GM12878 (cell line): Measurements from ENCODE around the gene KLK6. TPM values are rescaled to one million over a fixed set of nuclear protein-coding genes. Genes with fewer than 3 reads are reported as not detected.

ENCODE experiments used
- ATAC-seq: fragments of 200-7000 bp; cut with Tn5 transposase; 3 replicates; pipeline ENCODE4 v1.9.1; 2020; ENCODE audit warnings: mild to moderate bottlenecking, moderate library complexity
- BruUV-seq: library from RNA; stranded (reverse); fragments of 400-500 nt; replicated peaks from 2 replicates; lab custom pipeline; 2021; lab: Mats Ljungman, UMichigan
- CTCF ChIA-PET: fragments of 300-600 bp; sonication (Branson Sonifier 250); formaldehyde crosslinking; extraction: SDS; loops from one replicate; lab custom pipeline; 2021; ENCODE audit warnings: inconsistent platforms; lab: Yijun Ruan, JAX
- POLR2A ChIA-PET: fragments of 350-600 bp; formaldehyde crosslinking; extraction: SDS; loops from one replicate; lab custom pipeline; 2021; ENCODE audit warnings: inconsistent platforms; lab: Charles Lee
- RAD21 ChIA-PET: fragments of 300-600 bp; sonication (Branson Sonifier 250); formaldehyde crosslinking; loops from one replicate; lab custom pipeline; 2023; ENCODE audit warnings: antibody characterized with exemption; ENCODE audit not compliant: unreplicated experiment; lab: Charles Lee
- SMC1A ChIA-PET: fragments of 300-600 bp; sonication (Branson Sonifier 250); formaldehyde crosslinking; loops from one replicate; lab custom pipeline; 2023; ENCODE audit not compliant: unreplicated experiment, uncharacterized antibody; lab: Charles Lee
- DNase-seq: peaks from one replicate; pipeline ENCODE4 v3.0.0-alpha.2; 2011; ENCODE audit warnings: low read depth, low spot score
- FAIRE-seq: peaks from 3 replicates; lab custom pipeline; 2011; peaks lifted over from hg19 to GRCh38; lab: Jason Lieb, UNC
- H2AFZ ChIP-seq: 2 replicates; pipeline ENCODE4 v1.6.0; 2011; ENCODE audit warnings: low read depth, low read length, control low read depth; ENCODE audit not compliant: control insufficient read depth
- H3K27ac ChIP-seq: 2 replicates; pipeline ENCODE4 v1.5.1; 2011; ENCODE audit warnings: control low read depth; ENCODE audit not compliant: control insufficient read depth, insufficient read depth
- H3K27me3 ChIP-seq, 2 experiments: replicated peaks in 1 of 2; 2 replicates each; pipeline versions ENCODE4 v1.6.0 to v1.6.1; 2011; ENCODE audit warnings: low read length in 1 of 2; ENCODE audit not compliant: control insufficient read depth in 2 of 2, insufficient read depth in 2 of 2
- H3K36me3 ChIP-seq, 2 experiments: 2 replicates each; pipeline ENCODE4 v1.5.1; 2011; ENCODE audit warnings: low read length in 1 of 2; ENCODE audit not compliant: control insufficient read depth in 2 of 2, insufficient read depth in 2 of 2
- H3K4me1 ChIP-seq: 2 replicates; pipeline ENCODE4 v1.6.1; 2011; ENCODE audit warnings: mild to moderate bottlenecking, low read length, moderate library complexity, mixed read lengths; ENCODE audit not compliant: control insufficient read depth, insufficient read depth
- H3K4me2 ChIP-seq: 2 replicates; pipeline ENCODE4 v1.6.0; 2011; ENCODE audit warnings: control low read depth; ENCODE audit not compliant: control insufficient read depth, insufficient read depth
- H3K4me3 ChIP-seq: fragments of 200-600 bp; sonication (generic); 2 replicates; pipeline ENCODE4 v1.5.1; 2016
- H3K79me2 ChIP-seq: 2 replicates; pipeline ENCODE4 v1.6.0; 2011; ENCODE audit warnings: low read length; ENCODE audit not compliant: control insufficient read depth, insufficient read depth
- H3K9ac ChIP-seq: 2 replicates; pipeline ENCODE4 v1.8.0; 2011; ENCODE audit warnings: low read length, control low read depth, mixed read lengths; ENCODE audit not compliant: control insufficient read depth, insufficient read depth
- H3K9me3 ChIP-seq: replicated peaks from 3 replicates; pipeline ENCODE4 v1.5.1; 2011; ENCODE audit warnings: mild to moderate bottlenecking, low read length; ENCODE audit not compliant: control insufficient read depth, insufficient read depth
- H4K20me1 ChIP-seq: 2 replicates; pipeline ENCODE4 v1.6.0; 2011; ENCODE audit not compliant: control insufficient read depth, insufficient read depth
- BMI1 ChIP-seq: fragments of 450-650 bp; IDR thresholded peaks from 2 replicates; pipeline ENCODE4 v1.6.1; 2016; ENCODE audit warnings: mild to moderate bottlenecking, moderate library complexity, borderline replicate concordance
- CREM ChIP-seq: IDR thresholded peaks from 2 replicates; pipeline ENCODE4 v1.6.1; 2014; ENCODE audit warnings: antibody characterized with exemption, low read depth
- E2F8 ChIP-seq: fragments of 450-650 bp; IDR thresholded peaks from 2 replicates; pipeline ENCODE4 v1.6.1; 2018; ENCODE audit warnings: mild to moderate bottlenecking, low read depth, moderate library complexity; ENCODE audit not compliant: partially characterized antibody
- ETV6 ChIP-seq, 2 experiments: fragments of 450-650 bp in 1 of 2; IDR thresholded peaks in 1 of 2; conservative IDR thresholded peaks in 1 of 2; 2 replicates each; pipeline ENCODE4 v1.6.1; 2014; ENCODE audit warnings: antibody characterized with exemption in 1 of 2, borderline replicate concordance in 1 of 2, low read depth in 1 of 2, mild to moderate bottlenecking in 1 of 2, moderate library complexity in 1 of 2
- EZH2 ChIP-seq: IDR thresholded peaks from 2 replicates; pipeline ENCODE4 v1.6.1; 2012; ENCODE audit warnings: low read depth, mild to moderate bottlenecking, control low read depth, inconsistent platforms, low read length, borderline replicate concordance; ENCODE audit not compliant: control insufficient read depth
- MEF2B ChIP-seq: fragments of 450-650 bp; IDR thresholded peaks from 2 replicates; pipeline ENCODE4 v1.6.1; 2018; ENCODE audit warnings: mild to moderate bottlenecking, moderate library complexity; ENCODE audit not compliant: partially characterized antibody, poor library complexity, severe bottlenecking
- MTA3 ChIP-seq: IDR thresholded peaks from 2 replicates; pipeline ENCODE4 v1.6.1; 2012; ENCODE audit warnings: low read length, inconsistent platforms, borderline replicate concordance
- MYB ChIP-seq: fragments of 150-350 bp; IDR thresholded peaks from 2 replicates; pipeline ENCODE4 v1.6.1; 2014; ENCODE audit warnings: mild to moderate bottlenecking, low read depth, low read length, borderline replicate concordance
- NFIC ChIP-seq: IDR thresholded peaks from 2 replicates; pipeline ENCODE4 v1.6.1; 2012; ENCODE audit warnings: low read depth, mild to moderate bottlenecking, inconsistent platforms, low read length, moderate library complexity
- NR2F1 ChIP-seq: fragments of 450-650 bp; conservative IDR thresholded peaks from 2 replicates; pipeline ENCODE4 v1.6.1; 2017; ENCODE audit warnings: mild to moderate bottlenecking
- PAX8 ChIP-seq: fragments of 450-650 bp; IDR thresholded peaks from 2 replicates; pipeline ENCODE4 v1.6.1; 2017; ENCODE audit warnings: mild to moderate bottlenecking, moderate library complexity
- RAD51 ChIP-seq: fragments of 450-650 bp; IDR thresholded peaks from 2 replicates; pipeline ENCODE4 v1.6.1; 2016; ENCODE audit warnings: moderate library complexity, mild to moderate bottlenecking, inconsistent platforms
- RBBP5 ChIP-seq: fragments of 200-600 bp; sonication (generic); conservative IDR thresholded peaks from 2 replicates; pipeline ENCODE4 v1.6.1; 2016
- WGBS: methylation state at CpG from one replicate; pipeline ENCODE4 v1.1.6; 2016; ENCODE audit warnings: low lambda C conversion rate; ENCODE audit not compliant: insufficient replicate concordance, insufficient coverage; ENCODE audit errors: missing lambda C conversion rate; 5-methylcytosine and 5-hydroxymethylcytosine counted together
- in situ Hi-C: fragments of 300-500 bp; cut with MboI; formaldehyde crosslinking; loops from 9 replicates; pipeline ENCODE4 v1.14.3; 2018; ENCODE audit warnings: mixed read lengths
- intact Hi-C: fragments of 100-400 bp; cut with micrococcal nuclease; formaldehyde crosslinking; loops from one replicate; pipeline ENCODE4 v1.14.2; 2022; ENCODE audit not compliant: unreplicated experiment
- polyA plus RNA-seq, 11 experiments: library from polyadenylated mRNA; depleted of rRNA in 4 of 11; unstranded in 6 of 11; stranded (reverse) in 5 of 11; fragments of >200 nt; fragmentation: Nextera tagmentation in 4 of 11; fragmentation: Illumina TruSeq in 1 of 11; extraction: Ambion mirVana in 4 of 11; extraction: Trizol in 1 of 11; gene quantifications; 1 replicate in 1 of 11; 2 replicates in 10 of 11; pipeline versions ENCODE4 v1.2.1 to v1.2.3, GENCODE V29; 2011 to 2016; ENCODE audit warnings: inconsistent platforms in 2 of 11, missing spikeins in 2 of 11, low read depth in 1 of 11
- total RNA-seq, 4 experiments: library from RNA; depleted of rRNA in 3 of 4; stranded (reverse); fragments of >200 nt in 3 of 4; fragmentation: Illumina TruSeq in 1 of 4; extraction: Trizol in 1 of 4; gene quantifications; 2 replicates each; pipeline versions ENCODE4 v1.2.1 to v1.2.3, GENCODE V29; 2013 to 2021
- TF ChIP-seq, protein P1 (sequence below): IDR thresholded peaks from 2 replicates; pipeline ENCODE4 v1.6.1; 2011; ENCODE audit warnings: borderline replicate concordance, low read depth, mild to moderate bottlenecking, moderate library complexity, low read length; ENCODE audit not compliant: insufficient read depth, poor library complexity, severe bottlenecking

The KLK6 gene
- total and polyA plus RNA-seq, 10 of the 15 experiments (the other 5 are each of a cell fraction or from before 2014, with no cell fraction given), result not detected

DNA sequence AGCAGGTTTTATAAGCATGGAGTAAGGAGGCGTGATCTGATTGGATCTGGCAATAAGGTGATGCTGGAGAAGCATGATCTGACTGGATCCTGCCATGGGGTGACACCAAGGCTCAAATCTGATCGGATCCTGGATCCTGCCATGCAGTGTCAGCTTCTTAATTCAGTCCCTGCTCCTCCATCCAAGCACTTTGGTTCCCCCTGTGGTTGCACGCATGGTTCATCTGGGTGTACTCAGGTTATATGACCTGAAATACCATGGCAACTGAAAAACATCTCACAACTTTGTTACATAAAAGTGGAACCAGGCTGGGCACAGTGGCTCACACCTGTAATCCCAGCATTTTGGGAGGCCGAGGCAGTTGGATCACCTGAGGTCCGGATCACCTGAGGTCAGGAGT, 40.6 kb downstream of the KLK6 start (continued):
- TF ChIP-seq ETV6 (conservative IDR thresholded peaks at IDR 0.05 in 1 of 2, IDR thresholded peaks at IDR 0.05 in 1 of 2; ENCODE audit: borderline replicate concordance in 1 of 2, low read depth in 1 of 2) (no peak), PAX8 (no peak), NR2F1 (no peak), MTA3 (no peak)

DNA sequence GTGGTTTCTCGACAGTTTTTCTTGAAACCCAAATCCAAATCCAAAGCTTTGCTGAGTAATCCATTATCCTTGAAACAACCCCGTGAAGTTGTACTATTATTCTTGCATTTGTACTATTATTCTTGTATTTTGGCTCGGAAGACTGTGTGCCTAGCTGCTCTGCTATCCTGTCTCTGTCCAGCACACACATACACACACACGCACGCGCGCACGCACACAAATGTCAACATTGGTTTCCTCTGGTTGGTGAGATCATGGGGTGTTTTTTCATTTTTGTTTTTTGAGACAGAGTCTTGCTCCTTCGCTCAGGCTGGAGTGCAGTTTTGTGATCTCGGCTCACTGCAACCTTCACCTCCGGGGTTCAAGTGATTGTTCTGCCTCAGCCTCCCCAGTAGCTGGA, 43.2 kb downstream of the KLK6 start:
- WGBS, result 64% methylated on average over 11 of the region's 11 CpGs
- H3K36me3 ChIP-seq, result no peaks in the 10 kb centered on the region
- RAD21 ChIA-PET, result no interaction called here
- no peak for DNase-seq
- no peak overlapping the region for H3K4me3 ChIP-seq
- SMC1A ChIA-PET, result interaction anchor here (1.0 kb wide), 1 partner anchor 257 kb away, joined by 3 read pairs; no protein-coding TSS in a partner anchor
- no peaks in the 10 kb centered on the region for H3K79me2 ChIP-seq
- no peak for TF ChIP-seq BMI1
- no peak for TF ChIP-seq MYB
- no peak for TF ChIP-seq CREM
- no peak for TF ChIP-seq RBBP5
- TF ChIP-seq NFIC, result no peak
- no peak for TF ChIP-seq EZH2
- TF ChIP-seq, protein P1, sequence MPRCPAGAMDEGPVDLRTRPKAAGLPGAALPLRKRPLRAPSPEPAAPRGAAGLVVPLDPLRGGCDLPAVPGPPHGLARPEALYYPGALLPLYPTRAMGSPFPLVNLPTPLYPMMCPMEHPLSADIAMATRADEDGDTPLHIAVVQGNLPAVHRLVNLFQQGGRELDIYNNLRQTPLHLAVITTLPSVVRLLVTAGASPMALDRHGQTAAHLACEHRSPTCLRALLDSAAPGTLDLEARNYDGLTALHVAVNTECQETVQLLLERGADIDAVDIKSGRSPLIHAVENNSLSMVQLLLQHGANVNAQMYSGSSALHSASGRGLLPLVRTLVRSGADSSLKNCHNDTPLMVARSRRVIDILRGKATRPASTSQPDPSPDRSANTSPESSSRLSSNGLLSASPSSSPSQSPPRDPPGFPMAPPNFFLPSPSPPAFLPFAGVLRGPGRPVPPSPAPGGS, result no peak
- TF ChIP-seq RAD51, result no peak
- no peak for TF ChIP-seq MEF2B
- TF ChIP-seq E2F8, result no peak
- TF ChIP-seq, all 136 proteins: peak for 0
- ATAC-seq (no peak), FAIRE-seq (no peak)
- Histone ChIP-seq H3K27ac (no peak overlapping the region), H4K20me1 (no peaks in the 10 kb centered on the region), H3K4me1 (no peaks in the 10 kb centered on the region), H3K9me3 (no peaks in the 10 kb centered on the region), H3K4me2 (no peak overlapping the region), H3K27me3 (no peaks in the 10 kb centered on the region), H2AFZ (no peak overlapping the region), H3K9ac (no peak overlapping the region)
- CTCF ChIA-PET, result interaction anchor here (0.8 kb wide), 1 partner anchor 80 kb away, joined by 3 read pairs; no protein-coding TSS in a partner anchor
- in situ Hi-C loops (loop anchor here (10.0 kb wide), 1 partner anchor 391 kb away; no protein-coding TSS in a partner anchor), intact Hi-C loops (no loop called here)
- BruUV-seq, result no TSS peak
- POLR2A ChIA-PET, result no interaction called here
